NCI-H748 (cell line): ENCODE measurements around the gene PIH1D2.
"Not testable (repeated sequence)": the region's sequence is repeated elsewhere in the genome, so short reads cannot be mapped to it uniquely, and the experiment has no call there.

Source experiments
- DNase-seq: peaks from one replicate; lab custom pipeline; 2025; ENCODE audit not compliant: unreplicated experiment; lab: John Stamatoyannopoulos, UW

PIH1D2 gene

DNA sequence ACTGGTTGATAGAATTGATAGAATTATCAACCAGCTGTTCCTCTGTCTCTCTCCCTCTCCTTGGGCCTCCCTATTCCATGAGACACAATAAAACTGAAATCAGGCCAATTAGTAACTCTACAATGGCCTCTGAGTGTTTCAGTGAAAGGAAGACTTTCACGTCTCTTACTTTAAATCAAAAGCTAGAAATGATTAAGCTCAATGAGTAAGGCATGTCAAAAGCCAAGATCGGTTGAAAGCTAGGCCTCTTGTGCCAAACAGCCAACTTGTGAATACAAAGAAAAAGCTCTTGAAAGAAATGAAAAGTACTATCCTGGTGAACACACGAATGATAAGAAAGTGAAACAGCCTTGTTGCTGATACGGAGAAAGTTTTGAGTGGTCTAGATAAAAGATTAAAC is 16.6 kb downstream of the PIH1D2 start:
- no peak for DNase-seq

DNA sequence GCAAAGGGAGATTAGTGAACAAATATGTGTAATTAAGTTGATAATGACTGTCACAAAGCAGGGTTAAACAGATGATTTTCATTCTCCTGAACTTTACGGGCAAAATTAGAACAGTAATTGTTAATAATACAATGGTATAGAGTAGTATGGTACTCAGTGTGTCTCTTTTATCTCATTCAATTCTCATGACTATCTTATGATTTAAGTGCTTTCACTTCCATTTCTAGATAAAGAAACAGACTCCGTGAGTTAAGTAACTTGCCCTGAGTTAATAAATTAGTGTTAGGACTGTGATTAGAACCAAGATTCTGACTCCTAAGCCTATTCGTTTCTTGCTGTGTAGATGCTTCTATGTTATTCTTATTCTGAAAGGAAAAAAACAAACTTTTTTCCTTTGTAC is 22.0 kb downstream of the PIH1D2 start:
- no peak for DNase-seq

DNA sequence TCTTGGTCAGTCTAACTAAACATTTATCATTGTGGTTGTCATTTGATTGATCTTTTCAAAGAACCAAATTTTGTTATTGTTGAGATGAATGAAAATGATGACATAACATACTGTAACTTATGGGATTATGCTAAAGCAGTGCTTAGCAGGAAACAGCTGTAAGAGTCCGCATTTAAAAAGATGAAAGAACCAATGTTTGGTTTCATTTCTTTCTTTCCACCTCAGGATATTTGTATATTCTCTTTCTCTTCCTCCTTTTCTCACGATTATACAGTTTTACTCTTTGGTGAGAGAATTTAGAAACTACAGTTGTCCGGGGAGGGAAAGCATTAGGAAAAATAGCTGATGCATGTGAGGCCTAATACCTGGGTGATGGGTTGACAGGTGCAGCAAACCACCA is 23.1 kb downstream of the PIH1D2 start:
- no peak for DNase-seq

DNA sequence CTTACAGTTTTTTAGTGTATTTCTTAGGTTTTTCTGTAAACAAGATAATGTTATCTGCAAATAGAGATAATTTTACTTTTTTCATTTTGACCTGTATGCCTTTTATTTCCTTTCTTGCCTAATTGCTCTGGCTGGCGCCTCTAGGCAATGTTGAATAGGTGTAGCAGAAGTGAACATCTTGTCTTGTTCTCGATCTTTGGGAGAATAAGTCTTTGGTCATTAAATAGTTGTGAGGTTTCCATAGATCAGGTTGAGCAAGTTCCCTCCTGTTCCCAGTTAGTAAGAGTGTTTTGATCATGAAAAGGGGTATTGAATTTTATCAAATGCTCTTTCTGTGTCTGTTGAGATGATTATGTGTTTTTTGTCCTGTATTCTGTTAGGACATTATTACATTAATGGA is 24.0 kb downstream of the PIH1D2 start:
- DNase-seq = no peak

DNA sequence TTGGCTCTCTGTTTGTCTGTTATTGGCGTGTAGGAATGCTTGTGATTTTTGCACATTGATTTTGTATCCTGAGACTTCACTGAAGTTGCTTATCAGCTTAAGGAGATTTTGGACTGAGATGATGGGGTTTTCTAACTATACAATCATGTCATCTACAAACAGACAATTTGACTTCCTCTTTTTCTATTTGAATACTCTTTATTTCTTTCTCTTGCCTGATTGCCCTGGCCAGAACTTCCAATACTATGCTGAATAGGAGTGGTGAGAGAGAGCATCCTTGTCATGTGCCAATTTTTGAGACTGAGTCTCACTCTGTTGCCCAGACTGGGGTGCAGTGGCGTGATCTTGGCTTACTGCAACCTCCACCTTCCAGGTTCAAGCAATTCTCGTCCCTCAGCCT is 25.6 kb downstream of the PIH1D2 start:
- not testable (repeated sequence) for DNase-seq

DNA sequence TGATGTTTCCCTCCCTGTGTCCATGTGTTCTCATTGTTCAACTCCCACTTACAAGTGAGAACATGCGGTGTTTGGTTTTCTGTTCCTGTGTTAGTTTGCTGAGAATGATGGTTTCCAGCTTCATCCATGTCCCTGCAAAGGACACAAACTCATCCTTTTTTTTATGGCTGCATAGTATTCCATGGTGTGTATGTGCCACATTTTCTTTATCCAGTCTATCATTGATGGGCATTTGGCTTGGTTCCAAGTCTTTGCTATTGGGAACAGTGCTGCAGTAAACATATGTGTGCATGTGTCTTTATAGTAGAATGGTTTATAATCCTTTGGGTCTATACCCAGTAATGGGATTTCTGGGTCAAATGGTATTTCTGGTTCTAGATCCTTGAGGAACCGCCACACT is 27.2 kb downstream of the PIH1D2 start:
- not testable (repeated sequence) for DNase-seq

DNA sequence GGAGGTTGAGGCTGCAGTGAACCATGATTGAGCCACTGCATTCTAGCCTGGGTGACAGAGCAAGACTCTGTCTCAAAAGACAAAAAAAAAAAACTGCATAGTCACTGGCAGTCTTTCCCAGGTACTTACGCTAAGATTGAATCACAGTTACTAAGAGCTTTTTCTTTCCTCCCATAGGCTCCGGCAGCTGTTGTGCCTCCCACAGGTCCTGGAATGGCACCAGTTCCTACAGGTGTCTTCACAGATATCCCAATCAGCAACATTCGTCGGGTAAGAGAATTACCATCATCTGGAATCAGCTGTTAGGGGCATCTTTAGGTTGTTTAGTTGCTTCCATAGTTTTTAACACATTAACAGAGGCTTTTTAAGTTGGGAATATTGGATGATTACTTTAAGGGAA is 28.9 kb downstream of the PIH1D2 start:
- no peak for DNase-seq

DNA sequence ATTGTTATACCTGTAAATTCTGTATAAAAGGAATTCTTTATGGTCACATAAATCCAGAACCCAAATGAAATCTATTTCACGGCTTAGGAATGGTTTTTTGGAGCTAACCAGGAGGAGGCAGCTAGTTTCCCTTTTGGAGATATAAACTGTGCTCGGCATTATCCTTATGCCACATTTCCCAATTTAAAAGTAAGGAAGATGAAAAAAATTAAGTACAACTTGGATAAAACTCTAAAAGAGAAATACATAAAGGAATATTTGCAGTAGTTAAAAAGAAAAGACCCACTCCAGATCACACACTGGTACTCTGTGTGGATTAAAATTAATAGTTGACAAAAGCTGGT is 30.9 kb downstream of the PIH1D2 start:
- no peak for DNase-seq

DNA sequence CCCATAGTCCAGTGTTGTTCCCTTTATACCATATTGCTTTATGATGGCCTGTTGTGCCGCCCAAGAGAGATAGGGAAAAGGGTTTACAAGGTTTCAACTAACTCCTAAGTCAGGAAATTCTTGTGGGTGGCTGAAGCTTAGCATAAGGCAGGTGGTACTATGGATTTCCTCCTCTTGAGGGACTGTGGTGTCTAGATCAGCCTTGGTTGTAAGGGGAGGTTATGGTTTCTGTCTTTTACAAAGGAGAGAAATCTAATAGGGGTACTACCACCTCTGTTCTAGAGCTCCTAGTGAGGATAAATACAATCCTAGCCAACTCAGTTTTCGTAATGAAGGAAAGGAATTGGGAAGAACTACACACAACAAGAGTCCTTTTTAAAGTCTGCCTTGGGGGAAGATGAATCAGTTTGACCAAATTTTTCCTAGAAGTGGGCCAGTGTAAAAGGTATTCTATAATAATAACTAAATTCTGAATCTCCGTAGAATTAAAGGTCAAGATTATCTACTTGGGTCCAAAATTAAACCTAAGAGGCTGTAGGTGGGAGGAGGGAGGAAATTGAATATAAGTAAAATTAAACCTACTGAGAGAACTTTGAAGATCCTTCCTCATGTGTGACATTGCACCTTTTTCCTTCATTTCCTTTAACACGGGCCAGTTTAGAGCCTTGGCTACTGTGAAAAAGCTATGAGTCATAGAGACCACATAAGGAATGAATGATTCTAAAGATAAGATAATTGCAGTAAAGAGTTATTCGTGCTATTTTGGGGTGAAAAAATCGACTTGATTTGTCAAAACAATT is 31.5 kb downstream of the PIH1D2 start:
- no peak for DNase-seq

DNA sequence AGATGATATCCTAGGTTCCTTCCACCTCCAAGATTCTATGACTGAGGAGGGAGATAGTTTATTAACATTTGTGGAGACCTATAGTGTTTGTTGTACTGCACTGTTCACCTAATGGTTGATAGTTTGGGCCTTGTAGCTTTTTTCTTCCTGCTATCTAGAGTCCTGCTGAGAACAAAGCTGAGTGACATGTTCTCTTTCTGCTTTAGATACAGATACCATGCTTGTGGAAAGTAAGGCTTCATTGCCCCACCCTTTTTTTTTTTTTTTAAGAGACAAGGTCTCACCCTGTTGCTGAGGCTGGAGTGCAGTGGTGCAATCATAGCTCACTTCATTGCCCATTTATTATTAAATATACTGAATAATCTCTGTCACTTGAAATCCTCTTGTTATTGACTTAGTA is 36.3 kb downstream of the PIH1D2 start:
- no peak for DNase-seq

DNA sequence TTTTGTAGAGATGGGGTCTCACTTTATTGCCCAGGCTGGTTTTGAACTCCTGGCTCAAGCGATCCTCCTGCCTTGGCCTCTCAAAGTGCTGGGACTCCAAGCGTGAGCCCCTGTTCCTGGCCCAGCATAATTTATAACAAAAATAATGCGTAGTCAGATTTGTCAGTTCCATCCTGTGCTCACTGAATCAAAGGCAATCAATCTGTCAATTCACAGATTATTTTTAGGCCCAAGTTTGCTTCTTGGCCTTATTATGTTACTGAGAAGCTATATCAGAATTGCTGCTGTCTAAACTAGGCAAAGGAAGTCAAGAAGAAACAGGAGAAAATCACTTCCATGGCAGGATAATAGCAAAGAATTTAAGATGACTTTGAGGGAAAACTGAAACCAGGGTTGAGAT is 39.9 kb downstream of the PIH1D2 start:
- no peak for DNase-seq

DNA sequence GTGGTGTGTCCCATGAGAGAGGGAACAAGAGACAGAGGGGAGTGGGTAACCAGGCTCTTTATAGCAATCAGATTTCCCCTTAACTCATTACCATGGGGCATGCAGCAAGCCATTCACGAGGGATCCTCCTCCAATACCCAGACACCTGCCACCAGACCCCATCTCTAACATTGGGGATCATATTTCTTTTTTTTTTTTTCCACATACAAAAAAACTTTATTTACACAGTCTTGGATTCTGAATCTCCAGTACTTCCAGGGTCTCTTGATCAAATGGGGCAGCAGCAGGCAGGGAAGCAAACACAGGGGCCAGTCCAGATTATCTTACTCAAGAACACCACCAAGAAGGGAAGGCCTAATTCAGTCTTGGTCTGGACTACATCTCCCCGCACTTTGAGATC is 44.4 kb downstream of the PIH1D2 start:
- DNase-seq = no peak

DNA sequence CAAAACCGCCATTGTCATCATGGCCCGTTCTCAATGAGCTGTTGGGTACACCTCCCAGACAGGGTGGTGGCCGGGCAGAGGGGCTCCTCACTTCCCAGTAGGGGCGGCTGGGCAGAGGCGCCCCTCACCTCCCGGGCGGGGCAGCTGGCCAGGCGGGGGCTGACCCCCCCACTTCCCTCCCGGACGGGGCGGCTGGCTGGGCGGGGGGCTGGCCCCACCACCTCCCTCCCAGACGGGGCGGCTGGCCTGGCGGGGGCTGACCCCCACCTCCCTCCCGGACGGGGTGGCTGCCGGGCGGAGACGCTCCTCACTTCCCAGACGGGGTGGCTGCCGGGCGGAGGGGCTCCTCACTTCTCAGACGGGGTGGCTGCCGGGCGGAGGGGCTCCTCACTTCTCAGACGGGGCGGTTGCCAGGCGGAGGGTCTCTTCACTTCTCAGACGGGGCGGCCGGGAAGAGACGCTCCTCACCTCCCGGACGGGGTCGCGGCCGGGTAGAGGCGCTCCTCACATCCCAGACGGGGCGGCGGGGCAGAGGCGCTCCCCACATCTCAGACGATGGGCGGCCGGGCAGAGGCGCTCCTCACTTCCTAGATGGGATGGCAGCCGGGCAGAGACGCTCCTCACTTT is 46.9 kb downstream of the PIH1D2 start:
- DNase-seq = not testable (repeated sequence)

DNA sequence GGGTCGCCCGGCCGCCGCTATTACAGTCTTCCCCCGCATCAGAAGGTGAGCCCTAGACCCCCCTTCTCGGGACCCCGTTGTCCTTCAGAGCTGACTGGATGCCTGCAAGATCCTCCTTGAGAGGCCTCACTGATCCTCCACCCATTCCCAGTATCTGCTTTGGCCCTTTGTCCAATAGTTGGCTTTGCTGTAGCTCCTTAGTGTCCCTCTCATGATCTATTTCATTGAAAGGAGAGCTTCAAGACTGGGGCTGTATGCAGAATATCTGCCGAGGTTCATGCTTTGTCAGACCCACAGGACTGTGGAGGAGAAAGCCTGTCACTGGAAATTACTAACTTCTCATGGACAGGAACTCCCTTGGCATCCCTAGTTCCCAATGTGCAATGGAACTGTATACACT is 48.1 kb downstream of the PIH1D2 start:
- DNase-seq = peak; percentile 18

DNA sequence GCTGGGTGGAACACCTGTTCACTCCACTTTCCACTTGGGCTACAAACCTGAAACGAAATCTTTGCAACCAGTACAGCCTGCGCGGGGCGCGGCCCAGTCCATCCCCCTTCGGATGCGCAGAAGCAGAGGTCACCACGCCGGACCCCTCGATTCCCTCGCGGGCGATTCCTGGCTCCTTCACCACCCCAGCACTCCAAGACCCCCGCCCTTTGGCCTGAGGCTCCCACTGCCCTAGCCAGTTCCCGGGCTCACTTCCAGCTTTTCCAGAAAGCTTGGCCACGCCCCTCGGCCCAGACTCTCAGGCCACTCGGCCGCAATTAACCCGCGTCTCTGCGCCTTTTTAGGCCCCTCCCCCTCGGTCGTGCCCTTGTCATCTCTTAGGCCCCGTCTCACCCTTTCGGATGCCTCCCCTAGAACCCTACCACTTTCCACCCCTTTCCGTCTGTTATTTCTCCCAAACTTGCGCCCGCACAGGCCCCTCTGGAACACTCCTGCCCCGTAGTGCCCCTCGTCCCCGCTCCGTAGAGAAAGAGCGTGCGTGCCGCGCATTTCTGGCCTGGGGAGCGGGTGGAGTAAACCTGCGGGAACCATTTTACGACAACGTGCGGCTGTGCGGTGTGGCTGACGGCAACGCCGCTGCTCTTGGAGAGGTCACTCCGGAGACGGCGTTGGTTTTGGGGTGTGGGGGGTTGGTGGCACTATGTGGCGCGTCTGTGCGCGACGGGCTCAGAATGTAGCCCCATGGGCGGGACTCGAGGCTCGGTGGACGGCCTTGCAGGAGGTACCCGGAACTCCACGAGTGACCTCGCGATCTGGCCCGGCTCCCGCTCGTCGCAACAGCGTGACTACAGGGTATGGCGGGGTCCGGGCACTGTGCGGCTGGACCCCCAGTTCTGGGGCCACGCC is 48.8 kb downstream of the PIH1D2 start, which contains the start of gene DLAT:
Gene DLAT (plus strand): TSS at position 636 of the 906 bp plus-strand sequence. CDS start 65 bp downstream, at position 701.
- DNase-seq = peak; percentile 89

DNA sequence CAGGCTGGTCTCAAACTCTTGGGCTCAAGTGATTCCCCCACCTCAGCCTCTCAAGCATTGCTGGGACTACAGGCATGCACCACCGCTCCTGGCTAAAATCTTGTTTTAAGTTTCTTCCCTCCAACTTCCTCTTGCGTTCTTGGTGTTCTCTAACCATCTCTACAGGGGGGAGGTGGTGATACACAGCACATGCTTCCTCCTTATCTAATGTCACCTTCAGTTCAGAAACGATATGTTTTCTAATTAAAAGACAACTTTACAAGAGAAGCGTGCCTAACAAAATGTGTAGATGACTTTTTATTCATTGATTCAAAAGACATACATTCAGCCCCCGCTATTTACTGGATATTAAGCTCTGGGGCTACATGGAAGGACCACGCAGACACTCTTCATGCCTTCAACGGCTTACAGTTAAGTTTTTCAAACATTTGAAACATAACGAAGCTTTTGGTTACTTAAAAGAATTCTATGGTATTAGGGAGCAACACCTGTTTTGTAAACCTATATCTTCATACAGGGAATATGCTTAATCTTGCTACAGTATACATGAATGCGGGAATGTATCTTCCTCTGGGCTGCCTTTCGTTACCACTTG is 49.5 kb downstream of the PIH1D2 start:
- no peak for DNase-seq

DNA sequence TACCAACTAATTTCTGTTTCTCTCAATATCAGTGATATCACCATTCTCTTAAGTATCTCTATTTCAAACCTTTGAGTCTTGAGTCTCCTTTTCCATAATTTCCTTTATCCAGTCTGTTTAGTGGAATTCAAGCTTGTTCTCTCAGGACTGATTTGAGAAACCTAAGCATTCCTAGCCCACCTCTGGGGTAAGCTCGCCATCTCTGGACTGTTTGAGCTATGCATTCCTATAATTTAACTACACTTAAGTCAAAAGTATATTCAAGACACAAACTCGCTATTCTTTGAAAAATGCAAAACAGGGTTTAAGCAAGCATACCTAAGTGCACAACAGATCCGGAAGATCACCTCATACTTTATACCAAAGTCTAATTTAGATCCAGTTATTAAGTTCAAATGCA is 50.7 kb downstream of the PIH1D2 start:
- no peak for DNase-seq

DNA sequence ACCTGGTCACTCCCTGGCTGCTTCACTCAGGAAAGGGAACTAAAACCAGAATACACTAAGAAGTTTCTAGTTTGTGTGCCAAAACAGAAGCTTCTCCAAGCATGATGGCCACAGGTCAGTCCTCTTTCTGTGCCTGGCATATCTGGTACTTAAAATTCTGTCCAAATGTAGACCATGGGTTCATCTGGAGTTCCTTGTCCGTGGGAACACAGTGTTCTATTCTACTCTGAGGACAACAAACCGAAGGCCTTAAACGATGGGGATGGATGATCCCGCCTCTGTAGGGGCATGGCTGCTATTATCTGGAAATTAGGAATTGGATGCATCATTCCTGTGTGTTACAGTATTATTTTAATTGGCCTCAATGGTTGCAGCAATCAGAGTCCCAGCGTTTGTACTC is 54.8 kb downstream of the PIH1D2 start:
- DNase-seq = no peak
